GM19463 (cell line): Measurements from ENCODE around the gene UBE2QL1.
"Not testable (repeated sequence)": the region's sequence is repeated elsewhere in the genome, so short reads cannot be mapped to it uniquely, and the experiment has no call there.

Source experiments
- ATAC-seq: cut with Tn5 transposase; IDR thresholded peaks from one replicate; pipeline ENCODE4 v1.9.1; 2021; ENCODE audit warnings: mild to moderate bottlenecking, moderate library complexity; ENCODE audit not compliant: unreplicated experiment

The UBE2QL1 gene

GRCh38 chr5:6494939-6495338, 46.3 kb downstream of the UBE2QL1 start:
- ATAC-seq = no peak

DNA sequence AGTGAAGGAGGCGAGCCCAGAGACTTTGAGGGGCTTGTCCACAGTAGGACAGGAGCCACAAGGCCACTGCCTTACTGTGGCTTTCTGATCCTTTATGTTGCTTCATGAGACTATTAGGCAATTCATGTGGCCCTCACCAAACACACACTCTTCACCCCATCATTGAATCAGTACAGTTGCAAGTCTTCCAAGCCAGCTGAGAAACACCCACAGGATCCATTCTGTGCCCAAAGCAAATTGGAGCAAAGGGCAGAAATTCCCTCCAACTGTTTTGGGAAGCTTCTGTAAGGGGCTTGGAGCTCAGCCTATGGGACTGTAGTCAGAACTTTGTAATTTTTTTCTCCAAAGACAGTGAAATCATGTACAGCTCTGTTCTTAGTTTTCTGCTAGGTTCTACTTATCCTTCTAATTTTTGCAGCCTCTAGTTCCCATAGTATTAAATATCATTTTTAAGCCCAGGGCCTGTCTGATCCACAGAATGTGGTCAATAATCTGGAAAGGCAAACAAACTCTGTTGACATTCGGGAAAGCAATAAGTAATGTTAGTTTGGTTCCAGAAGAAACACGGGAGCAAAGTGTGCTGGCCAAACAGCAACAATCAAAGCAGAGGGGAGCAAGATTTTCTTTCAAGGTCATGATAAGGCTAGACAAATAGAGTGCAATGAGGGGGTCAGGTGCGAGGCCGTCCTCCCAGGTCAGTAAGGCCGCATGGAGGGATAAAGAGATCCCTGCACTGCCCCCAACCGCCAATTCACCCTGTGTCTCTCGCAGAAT, 47.0 kb downstream of the UBE2QL1 start:
- no peak for ATAC-seq

DNA sequence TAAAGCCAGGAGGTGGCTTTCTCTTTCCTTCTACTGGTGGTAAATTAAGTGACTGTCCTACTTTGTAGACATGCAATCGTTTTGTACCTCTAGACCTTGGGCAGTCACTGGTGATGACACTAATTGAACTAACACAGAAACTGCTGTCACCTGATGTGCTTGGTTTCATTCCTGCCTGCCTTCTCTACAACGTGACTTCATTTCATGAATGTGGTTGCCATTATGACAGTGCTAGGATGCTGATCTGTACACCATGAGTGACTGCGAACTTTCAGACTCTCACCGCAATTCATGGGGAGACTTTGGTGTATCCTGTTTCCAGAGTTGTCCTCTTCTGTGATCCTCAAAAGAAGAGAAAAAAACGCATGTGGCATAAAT, 47.5 kb downstream of the UBE2QL1 start:
- ATAC-seq = peak; percentile 89

- ATAC-seq = no peak
Measured at GRCh38 chr5:6496636-6497035, 48.0 kb downstream of the UBE2QL1 start.

DNA sequence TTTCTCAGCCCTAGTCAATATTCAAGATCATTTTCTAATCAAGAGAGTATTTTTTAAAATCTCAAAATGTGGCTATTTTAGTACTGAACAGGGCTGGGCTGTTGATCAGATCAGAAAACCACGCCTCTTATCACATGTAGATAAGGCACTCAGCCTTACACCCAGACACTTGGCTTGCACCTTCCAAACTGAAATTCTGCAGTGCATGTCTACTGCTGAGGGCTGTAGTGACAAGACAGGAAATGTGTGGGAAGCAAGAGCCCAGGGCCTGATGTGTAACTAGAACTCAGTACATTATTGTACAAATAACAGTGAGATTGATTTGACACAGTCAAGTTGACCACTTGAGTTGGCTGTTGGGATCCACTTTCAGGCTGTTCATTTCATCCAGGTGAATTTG, 48.6 kb downstream of the UBE2QL1 start:
- no peak for ATAC-seq

DNA sequence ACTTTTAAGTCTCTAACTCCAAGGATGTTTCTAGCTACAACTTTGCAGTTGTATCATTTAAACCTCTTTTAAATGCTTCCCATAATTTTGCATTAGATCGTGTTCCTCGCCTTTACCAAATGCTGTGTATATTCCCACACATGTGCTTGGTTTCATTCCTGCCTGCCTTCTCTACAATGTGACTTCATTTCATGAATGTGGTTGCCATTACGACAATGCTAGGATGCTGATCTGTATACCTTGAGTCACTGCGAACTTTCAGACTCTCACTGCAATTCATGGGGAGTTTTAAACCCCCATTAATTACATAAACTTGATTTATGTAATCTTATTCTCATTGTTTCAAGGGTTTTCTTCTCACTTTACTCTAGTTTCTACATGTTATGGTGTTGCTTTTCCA, 50.3 kb downstream of the UBE2QL1 start:
- no peak for ATAC-seq

DNA sequence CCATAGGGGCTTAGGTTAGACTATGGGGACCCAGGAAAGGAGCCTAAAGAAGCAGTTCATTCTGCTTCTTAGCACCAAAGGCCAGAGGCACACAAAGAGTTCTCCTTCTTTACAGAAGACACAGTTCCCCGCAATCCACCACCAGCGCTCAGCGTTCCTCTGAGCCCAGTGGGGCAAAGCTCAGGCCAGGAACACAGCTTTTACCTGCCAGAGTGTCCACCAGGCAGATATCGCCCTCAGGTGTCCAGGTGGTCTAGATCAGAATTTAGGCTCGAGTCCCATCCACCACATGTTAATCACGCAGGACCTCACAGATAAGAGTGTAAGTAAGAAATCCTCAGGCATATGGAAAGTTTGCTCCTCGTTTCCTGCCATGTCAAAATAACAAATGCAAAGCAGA, 53.0 kb downstream of the UBE2QL1 start:
- no peak for ATAC-seq

GRCh38 chr5:6502421-6502820, 53.8 kb downstream of the UBE2QL1 start:
- no peak for ATAC-seq

DNA sequence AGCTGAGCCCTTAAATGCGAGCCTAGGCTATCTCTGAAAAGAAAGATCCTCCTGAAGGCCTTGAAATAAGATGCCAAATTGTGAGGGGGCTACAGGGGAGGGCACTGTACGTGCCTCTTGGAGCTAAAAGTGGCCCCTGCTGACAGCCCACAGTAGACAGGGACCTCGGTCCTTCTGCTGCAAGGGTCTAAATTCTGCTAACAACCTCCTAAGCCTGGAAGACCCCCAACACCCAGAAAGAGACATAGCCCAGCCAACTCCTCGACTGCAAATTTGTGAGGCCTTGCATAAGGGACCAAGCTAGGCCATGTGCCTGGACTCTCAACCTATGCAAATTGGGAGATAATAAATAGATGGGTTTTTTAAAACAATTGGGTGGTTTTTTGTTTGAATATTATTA, 54.7 kb downstream of the UBE2QL1 start:
- no peak for ATAC-seq

DNA sequence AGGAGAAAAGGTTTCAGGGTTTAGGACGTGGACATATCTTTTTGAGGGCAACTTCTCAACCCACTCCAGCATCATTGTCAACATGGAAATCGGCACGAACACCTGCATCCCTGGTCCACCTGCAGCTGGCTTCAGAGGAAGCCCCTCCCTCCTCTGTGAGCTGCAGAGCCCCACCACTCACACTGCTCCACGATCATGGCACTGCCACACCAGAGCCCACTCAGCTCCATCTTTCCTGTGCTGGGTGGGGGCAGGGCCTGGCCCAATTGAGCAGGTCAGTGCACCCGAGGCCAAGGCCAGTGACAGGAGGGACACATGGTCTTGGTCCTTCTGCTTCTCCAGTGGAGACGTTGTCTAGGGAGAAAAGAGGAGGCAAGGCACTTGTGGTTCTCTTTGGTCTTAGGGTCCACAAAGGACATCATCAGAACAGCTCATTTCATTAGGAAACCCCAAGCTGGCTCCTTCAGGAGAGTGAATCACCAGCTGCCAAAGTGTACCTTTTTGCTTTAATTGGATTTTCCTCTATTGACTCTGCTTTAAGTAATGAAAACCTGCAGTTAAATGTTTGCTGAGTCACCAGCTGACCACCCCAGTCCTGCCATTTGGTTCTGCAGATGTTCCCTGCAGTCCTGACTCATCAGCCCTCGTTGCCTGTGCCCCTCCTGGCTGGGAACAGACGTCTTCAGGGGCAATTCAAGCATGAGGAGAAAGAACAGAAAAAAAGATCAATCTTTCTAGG, 56.2 kb downstream of the UBE2QL1 start:
- ATAC-seq = no peak

DNA sequence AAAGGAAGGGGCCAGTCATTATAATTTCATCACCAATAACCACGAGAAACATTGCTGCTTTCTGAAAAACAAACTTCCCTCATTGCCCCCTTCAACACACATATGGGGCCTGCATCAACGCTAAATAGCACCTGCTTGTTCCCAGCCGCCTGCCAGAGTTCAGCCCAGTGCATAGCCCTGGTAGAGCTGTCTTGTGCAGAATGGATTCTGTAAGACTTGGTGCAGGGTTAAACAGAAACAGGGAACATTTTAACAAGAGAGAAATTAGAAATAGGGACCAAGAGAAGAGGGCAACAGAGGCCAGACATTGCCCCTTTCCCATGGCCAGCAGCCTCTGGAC, 56.7 kb downstream of the UBE2QL1 start:
- no peak for ATAC-seq

GRCh38 chr5:6505783-6506557, 57.3 kb downstream of the UBE2QL1 start:
- no peak for ATAC-seq

GRCh38 chr5:6506611-6507010, 58.0 kb downstream of the UBE2QL1 start:
- ATAC-seq = peak; percentile 67

GRCh38 chr5:6508931-6509330, 60.3 kb downstream of the UBE2QL1 start:
- ATAC-seq = no peak

- ATAC-seq = no peak
Measured at GRCh38 chr5:6510132-6510531, 61.5 kb downstream of the UBE2QL1 start.

DNA sequence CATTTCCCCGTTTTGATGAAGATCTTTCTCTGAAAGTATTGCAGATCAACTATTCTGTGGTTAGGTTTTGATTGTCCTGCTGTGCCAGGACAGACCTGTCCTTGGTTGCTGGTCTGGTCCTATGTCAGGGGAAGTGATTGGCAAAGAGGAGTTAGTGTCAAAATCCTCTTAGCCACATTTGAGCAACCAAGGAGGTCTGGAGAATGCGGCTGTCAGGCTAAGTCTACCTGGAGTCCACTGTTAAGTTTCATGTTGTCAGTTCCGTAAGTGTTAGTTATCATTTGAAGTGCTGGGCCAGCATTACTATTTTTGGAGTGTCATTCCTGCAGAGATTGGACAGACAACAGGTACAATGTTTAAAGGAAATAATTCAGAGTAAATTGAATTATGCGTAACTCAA, 62.3 kb downstream of the UBE2QL1 start:
- ATAC-seq = no peak

DNA sequence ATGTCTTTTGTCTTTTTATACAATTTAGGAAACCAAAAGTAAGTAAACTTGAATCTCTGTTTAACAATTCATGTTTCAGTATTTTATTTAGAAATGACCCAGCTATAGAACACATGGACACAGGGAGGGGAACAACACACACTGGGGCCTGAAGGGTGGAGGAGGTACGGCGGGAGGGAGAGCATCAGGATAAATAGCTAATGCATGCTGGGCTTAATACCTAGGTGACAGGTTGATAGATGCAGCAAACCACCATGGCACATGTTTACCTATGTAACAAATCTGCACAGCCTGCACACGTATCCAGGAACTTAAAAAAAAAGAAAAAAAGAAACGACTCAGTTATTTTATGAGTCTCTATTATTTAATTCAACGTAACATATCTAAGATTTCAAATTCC, 67.2 kb downstream of the UBE2QL1 start:
- not testable (repeated sequence) for ATAC-seq

DNA sequence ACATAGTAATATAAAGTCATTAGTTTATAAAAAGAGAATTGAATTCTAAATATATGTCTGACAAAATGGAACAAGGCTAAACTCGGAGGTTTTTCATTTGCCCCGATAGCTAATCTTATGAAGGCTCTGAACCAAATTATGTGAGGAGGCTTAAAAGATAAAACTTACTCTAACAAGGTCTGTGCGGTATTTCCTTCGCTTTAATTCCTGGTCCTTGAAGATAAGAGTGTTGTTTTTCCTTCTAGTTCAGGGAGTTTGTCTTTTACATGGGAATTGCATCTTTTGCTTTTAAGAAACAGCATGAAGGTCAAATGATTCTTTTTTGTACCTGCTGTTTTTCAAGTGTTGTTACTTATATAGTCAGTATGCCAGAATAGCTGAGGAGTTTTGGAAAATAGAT, 68.2 kb downstream of the UBE2QL1 start:
- no peak for ATAC-seq

DNA sequence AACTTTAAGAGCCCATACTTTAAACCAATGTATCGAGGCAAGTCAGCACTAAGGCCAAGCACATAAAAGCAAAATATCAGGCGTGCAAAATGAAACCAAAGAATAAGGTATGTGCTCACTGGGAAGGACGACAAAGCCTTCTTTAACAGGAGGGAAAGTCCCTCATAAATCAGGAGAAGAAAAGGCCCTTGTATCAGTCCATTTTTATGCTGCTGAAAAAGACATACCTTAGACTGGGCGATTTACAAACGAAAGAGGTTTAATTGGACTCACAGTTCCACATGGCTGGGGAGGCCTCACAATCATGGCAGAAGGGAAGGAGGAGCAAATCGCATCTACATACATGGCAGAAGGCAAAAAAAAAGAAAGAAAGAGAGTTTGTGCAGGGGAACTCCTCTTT, 68.9 kb downstream of the UBE2QL1 start:
- no peak for ATAC-seq

GRCh38 chr5:6518298-6519057, 69.8 kb downstream of the UBE2QL1 start:
- no peak for ATAC-seq

- no peak for ATAC-seq
Measured at GRCh38 chr5:6520201-6520600, 71.5 kb downstream of the UBE2QL1 start.
